Measurements from ENCODE around the gene PSG5. TPM values are rescaled to one million over a fixed set of nuclear protein-coding genes. Genes with fewer than 3 reads are reported as not detected.
"Not testable (repeated sequence)": the region's sequence is repeated elsewhere in the genome, so short reads cannot be mapped to it uniquely, and the experiment has no call there.

PSG5 gene
- total RNA-seq, 2 experiments from 2014 or later = not detected

DNA sequence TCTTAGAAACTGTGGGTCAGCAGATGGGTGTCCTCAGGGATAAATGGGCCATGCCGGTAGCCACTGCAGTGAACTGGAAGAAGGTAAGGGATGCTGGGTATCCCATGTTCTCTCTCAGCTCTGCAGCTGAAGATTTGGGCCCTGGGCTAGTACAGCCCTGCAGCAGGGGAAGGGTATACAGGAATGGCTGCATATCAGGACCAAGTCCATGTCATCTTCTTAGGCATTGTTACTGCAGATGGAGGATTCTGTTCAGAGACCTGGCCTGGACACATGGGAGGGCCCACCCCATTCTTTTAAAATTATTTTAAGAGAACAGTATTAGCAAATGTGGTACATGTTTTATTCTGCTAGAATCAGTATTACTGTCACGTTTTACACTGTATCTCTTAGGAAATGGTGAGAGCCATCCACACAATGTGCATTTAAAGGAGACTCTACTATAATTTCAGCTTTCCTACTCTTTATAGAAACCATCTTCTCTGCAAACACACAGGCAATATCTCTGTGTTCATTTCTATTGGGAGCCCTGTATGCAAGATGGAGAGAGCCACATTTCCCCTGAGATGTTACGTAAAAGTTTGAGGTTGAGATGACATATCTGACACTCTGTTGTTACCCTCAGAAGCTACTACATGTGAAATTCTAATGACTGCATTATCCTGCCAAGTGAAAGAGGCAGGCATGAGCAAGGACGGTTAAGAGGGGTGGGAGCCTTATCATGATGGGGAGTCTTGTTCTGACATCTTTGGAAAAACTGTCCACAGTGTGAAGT is 6.2 kb upstream of the PSG5 start:
- POLR2A ChIA-PET, CTCF ChIA-PET: not testable (repeated sequence)

GRCh38 chr19:43188092-43188491 is 1.8 kb upstream of the PSG5 start:
- POLR2A ChIA-PET, CTCF ChIA-PET: not testable (repeated sequence)

DNA sequence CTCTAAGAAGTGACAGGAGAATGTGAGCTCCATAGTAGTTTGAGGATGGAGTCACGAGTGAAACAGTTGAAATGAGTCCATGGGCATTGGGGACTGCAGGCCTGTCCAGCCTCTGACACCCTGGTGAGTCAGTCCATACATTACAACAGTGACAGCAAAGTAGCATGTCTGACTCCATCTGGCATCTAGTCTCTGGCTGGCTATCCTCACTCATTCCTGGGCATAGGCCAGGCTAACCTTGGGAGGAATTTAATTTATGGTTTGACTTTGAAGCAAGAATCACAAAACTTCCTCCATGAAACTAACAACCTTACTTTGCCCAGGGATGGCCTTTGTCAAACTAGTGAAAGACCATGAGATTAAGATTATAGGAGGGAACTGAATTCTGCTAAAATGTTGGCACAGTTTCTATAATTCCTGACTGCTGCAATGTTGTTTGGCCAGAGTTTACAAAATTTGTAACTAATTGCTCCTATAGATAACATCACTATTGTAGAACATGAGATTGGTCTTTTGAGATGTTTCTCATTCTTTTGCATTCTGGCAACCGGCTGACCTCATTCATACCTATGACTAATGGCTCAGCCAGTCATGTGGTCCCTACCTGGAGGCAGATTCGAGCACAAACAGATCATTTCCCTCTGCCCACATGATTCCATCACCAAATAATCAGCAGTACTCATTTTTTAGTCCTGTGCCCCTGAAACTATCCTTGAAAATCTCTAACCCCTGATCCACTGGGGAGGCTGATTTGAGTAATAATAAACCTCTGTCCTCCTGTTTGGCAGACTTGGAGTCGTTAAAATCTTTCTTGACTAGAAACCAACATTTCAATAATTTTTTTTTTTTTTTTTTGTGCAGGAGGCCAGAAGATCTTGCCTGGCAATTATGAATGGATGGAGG is 4.2 kb downstream of the PSG5 start:
- CTCF ChIA-PET, POLR2A ChIA-PET: not testable (repeated sequence)

GRCh38 chr19:43179569-43180147 is 6.7 kb downstream of the PSG5 start:
- POLR2A ChIA-PET = not testable (repeated sequence)
- CTCF ChIA-PET = interaction anchor here (0.6 kb wide), 1 partner anchor 320 kb away, joined by 3 read pairs; no protein-coding TSS in a partner anchor

- POLR2A ChIA-PET, CTCF ChIA-PET: not testable (repeated sequence)
Observed at GRCh38 chr19:43178577-43178976, 7.8 kb downstream of the PSG5 start.

DNA sequence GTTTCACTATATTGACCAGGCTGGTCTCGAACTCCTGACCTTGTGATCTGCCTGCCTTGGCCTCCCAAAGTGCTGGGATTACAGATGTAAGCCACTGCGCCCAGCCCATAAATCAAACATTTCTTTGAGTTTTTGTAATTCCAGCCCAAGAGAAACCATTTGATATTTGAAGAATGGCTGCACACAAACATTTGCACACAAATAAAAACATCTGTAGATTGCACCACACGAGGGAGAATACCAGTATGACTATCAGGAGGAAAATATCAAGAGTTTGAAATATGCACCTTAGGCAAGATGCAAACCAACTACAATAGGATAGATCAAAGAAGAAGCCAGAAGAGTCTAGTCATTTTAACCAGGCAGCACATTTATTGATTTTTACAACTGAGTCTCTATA is 20.4 kb downstream of the PSG5 start:
- CTCF ChIA-PET, POLR2A ChIA-PET: not testable (repeated sequence)

GRCh38 chr19:43163135-43163534 is 23.2 kb downstream of the PSG5 start:
- POLR2A ChIA-PET, CTCF ChIA-PET: not testable (repeated sequence)

GRCh38 chr19:43162261-43162660 is 24.1 kb downstream of the PSG5 start:
- POLR2A ChIA-PET, CTCF ChIA-PET: not testable (repeated sequence)

DNA sequence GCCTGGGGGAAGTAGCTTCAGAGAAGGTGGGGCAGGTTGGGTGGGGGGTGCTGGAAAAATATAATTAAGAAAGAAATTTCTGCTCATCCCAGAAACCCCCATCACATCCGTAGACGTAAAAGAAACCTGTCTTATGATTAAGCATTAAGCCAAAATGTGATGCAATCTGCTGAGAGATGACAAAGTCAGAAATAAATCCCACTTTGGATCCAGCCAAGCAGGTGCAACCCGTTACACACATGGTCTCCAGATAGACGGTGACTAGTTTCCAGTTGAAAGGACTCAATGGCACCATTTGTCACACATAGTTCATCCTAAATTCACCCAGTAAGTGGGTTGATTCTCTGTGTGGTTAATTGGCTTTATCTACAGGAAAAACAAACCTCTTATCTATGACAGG is 34.1 kb downstream of the PSG5 start:
- ChIA-PET POLR2A (no interaction called here), CTCF (no interaction called here)

GRCh38 chr19:43149788-43150187 is 36.5 kb downstream of the PSG5 start:
- CTCF ChIA-PET, POLR2A ChIA-PET: not testable (repeated sequence)

- POLR2A ChIA-PET = no interaction called here
- CTCF ChIA-PET = no interaction called here
Observed at GRCh38 chr19:43148233-43148632, 38.1 kb downstream of the PSG5 start.

GRCh38 chr19:43141763-43142162 is 44.6 kb downstream of the PSG5 start:
- POLR2A ChIA-PET, CTCF ChIA-PET: not testable (repeated sequence)

GRCh38 chr19:43132696-43133095 is 53.6 kb downstream of the PSG5 start:
- CTCF ChIA-PET = no interaction called here
- POLR2A ChIA-PET = no interaction called here

GRCh38 chr19:43131281-43131842 is 55.0 kb downstream of the PSG5 start:
- CTCF ChIA-PET, POLR2A ChIA-PET: not testable (repeated sequence)

- POLR2A ChIA-PET, CTCF ChIA-PET: not testable (repeated sequence)
Observed at GRCh38 chr19:43129197-43129596, 57.1 kb downstream of the PSG5 start.

DNA sequence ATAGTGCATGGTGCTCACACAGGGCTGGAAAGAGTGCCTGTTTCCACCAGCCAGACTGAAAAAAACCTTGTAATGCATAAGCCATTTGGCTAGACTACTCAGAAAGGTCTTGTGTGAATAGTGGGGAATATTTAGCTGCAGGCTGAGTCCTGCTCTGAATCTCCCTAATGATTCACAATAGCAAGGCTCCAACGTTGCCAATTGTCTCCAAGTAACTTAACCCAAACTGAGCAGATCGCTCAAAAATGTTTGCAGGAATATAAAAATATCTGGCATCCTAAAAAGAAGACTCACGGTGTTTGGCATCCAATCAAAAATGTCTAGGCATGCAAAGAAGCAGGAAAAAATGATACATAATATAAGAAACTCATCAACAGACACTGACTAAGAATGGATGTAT is 59.0 kb downstream of the PSG5 start:
- POLR2A ChIA-PET, CTCF ChIA-PET: not testable (repeated sequence)

- CTCF ChIA-PET = no interaction called here
Observed at GRCh38 chr19:43126720-43127119, 59.6 kb downstream of the PSG5 start.

GRCh38 chr19:43124360-43124759 is 62.0 kb downstream of the PSG5 start:
- ChIA-PET POLR2A (no interaction called here), CTCF (no interaction called here)

More at GRCh38 chr19:43126720-43127119, 59.6 kb downstream of the PSG5 start:
- POLR2A ChIA-PET = no interaction called here

DNA sequence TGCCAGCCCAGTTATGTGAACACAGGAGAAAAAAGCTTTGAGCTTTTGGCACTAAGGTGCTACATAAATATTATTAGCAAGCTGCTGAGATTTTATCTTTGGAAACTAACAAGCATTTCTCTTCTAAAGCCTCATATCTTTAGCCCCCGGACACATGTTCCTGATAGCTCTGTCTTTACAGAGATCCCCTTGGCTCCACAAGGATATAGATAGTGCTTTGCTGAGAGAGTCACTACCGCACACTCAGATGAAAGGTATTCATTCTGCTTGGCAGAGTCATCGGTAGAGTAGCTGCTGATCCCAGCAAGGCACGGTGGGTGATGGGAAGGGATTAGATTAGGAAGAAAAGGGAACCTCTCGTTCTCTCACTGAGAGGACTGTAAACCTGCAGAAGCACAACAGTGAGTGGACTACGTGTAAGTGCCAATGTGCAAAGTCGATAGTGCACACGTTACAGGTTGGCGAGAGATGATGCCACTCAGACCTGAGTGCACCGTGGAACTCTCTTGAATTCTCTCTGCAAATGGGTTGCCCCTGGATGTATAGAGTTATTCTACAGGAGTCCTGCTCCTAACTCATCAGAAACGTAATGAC is 65.8 kb downstream of the PSG5 start:
- CTCF ChIA-PET, POLR2A ChIA-PET: not testable (repeated sequence)

GRCh38 chr19:43119526-43119925 is 66.8 kb downstream of the PSG5 start:
- CTCF ChIA-PET, POLR2A ChIA-PET: not testable (repeated sequence)
